ENCODE measurements around the gene NFIA. TPM values are rescaled to one million over a fixed set of nuclear protein-coding genes. Genes with fewer than 3 reads are reported as not detected.

Gene NFIA
- total and polyA plus RNA-seq, 12 donors: 11.2 to 117 (median 92.5) TPM

DNA sequence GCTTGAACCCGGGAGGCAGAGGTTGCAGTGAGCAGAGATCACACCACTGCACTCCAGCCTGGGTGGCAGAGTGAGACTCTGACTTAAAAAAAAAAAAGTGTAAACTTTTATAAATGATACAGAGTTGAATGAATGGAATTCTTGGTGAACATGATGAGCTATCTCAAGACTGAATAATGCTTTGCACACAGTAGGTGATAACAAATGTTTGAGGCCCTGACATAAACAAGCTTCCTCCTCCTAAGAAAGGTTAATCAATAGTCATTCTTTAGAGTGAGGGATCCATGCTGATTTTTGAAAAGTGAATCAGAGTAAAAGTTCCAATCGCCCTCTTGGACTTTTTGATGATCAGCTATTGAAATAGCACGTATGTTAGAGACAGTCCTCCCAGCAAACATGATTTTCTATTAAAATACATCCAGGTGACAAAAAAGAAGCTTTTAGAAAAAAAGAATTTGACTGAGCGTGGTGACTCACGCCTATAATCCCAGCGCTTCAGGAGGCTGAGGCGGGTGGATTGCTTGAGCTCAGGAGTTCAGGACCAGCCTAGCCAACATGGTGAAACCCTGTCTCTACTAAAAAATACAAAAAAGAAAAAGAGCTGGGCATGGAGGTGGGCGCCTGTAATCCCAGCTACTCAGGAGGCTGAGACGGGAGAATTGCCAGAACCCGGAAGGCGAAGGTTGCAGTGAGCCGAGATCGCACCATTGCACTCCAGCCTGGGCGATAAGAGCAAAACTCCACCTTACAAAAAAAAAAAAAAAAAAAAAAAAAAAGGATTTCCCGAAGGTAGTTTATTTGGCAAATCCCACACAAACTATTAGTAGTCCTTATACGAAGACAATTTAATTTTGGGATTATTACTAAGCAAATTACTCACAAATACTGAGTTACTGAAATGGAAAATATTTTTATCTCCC lies 181.8 kb downstream of the NFIA start:
- intact Hi-C loops (cut with DNase I): no loop called here
- 96 to 97% methylated on average over 16 of the region's 16 CpGs for WGBS, 2 donors
- Histone ChIP-seq H3K4me3 (no peak overlapping the region), H3K9me3 (no peaks in the 10 kb centered on the region), H3K4me1 (peaks cover 3 to 62% (median 35%) of the 10 kb centered on the region in 9 donors), H3K27me3 (no peaks in the 10 kb centered on the region), H3K27ac (no peak overlapping the region), H3K36me3 (no peaks in the 10 kb centered on the region)
- TF ChIP-seq CTCF (IDR thresholded peaks at IDR 0.05): no peak
- DNase-seq (no peak), ATAC-seq (no peak)

GRCh38 chr1:61264825-61265242 lies 182.5 kb downstream of the NFIA start:
- intact Hi-C loops (cut with DNase I): no loop called here
- 94 to 96% methylated on average over 4 of the region's 4 CpGs for WGBS, 2 donors
- no peak for ATAC-seq
- H3K27me3 ChIP-seq: no peaks in the 10 kb centered on the region
- H3K9me3 ChIP-seq: no peaks in the 10 kb centered on the region
- H3K4me1 ChIP-seq: peaks cover 3 to 62% (median 33%) of the 10 kb centered on the region in 9 donors
- no peak overlapping the region for H3K4me3 ChIP-seq
- H3K36me3 ChIP-seq: no peaks in the 10 kb centered on the region
- no peak overlapping the region for H3K27ac ChIP-seq
- DNase-seq: no peak
- no peak for TF ChIP-seq CTCF (IDR thresholded peaks at IDR 0.05)

DNA sequence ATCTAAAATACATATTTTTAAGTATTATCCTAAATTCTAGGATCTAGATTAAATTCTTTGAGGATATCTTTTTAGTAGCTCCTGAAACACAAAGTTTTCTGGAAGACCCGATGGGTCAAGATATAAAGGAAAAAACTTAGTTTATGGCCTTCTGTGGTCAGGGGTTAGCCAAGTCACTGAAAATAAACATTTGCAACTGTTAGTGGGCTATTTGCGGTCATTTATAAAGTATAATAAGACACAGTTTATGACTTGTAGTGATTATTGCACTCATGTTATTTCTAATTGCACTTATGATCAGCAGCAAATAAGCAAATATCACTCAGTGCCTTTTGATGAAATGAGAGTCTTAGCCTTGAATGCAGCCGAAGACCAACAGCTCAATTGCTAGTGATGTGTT lies 183.3 kb downstream of the NFIA start:
- no peaks in the 10 kb centered on the region for H3K9me3 ChIP-seq
- DNase-seq: no peak
- no peak overlapping the region for H3K27ac ChIP-seq
- 84 to 88% methylated on average over 3 of the region's 3 CpGs for WGBS, 2 donors
- no peak for ATAC-seq
- H3K4me3 ChIP-seq: no peak overlapping the region
- no peaks in the 10 kb centered on the region for H3K27me3 ChIP-seq
- intact Hi-C loops (cut with DNase I): no loop called here
- H3K36me3 ChIP-seq: no peaks in the 10 kb centered on the region
- no peak for TF ChIP-seq CTCF (IDR thresholded peaks at IDR 0.05)
- peaks cover 3 to 57% (median 35%) of the 10 kb centered on the region in 9 donors for H3K4me1 ChIP-seq

- Histone ChIP-seq H3K27me3 (no peaks in the 10 kb centered on the region), H3K4me3 (no peak overlapping the region), H3K9me3 (no peaks in the 10 kb centered on the region), H3K4me1 (peaks cover 0 to 55% (median 32%) of the 10 kb centered on the region in 9 donors), H3K36me3 (no peaks in the 10 kb centered on the region), H3K27ac (no peak overlapping the region)
- ATAC-seq: no peak
- DNase-seq: no peak
- intact Hi-C loops (cut with DNase I): no loop called here
- TF ChIP-seq CTCF (IDR thresholded peaks at IDR 0.05): no peak
Observed at GRCh38 chr1:61266738-61267137, 184.4 kb downstream of the NFIA start.
